Measurements from ENCODE around the gene LRP5. TPM values are rescaled to one million over a fixed set of nuclear protein-coding genes. Genes with fewer than 3 reads are reported as not detected.
"Not testable (repeated sequence)": the region's sequence is repeated elsewhere in the genome, so short reads cannot be mapped to it uniquely, and the experiment has no call there.

Gene LRP5
- total RNA-seq, 1 experiment from 2014 or later = 14.2 TPM

GRCh38 chr11:68457898-68458249, 145.5 kb downstream of the LRP5 start:
- DNase-seq (ENCODE audit: extremely low read depth, low read depth) = no peak

GRCh38 chr11:68458340-68458739, 145.9 kb downstream of the LRP5 start:
- DNase-seq (ENCODE audit: extremely low read depth, low read depth) = not testable (repeated sequence)

- DNase-seq (ENCODE audit: extremely low read depth, low read depth) = peak; percentile 95
Measured at GRCh38 chr11:68459886-68460740, 147.7 kb downstream of the LRP5 start.

DNA sequence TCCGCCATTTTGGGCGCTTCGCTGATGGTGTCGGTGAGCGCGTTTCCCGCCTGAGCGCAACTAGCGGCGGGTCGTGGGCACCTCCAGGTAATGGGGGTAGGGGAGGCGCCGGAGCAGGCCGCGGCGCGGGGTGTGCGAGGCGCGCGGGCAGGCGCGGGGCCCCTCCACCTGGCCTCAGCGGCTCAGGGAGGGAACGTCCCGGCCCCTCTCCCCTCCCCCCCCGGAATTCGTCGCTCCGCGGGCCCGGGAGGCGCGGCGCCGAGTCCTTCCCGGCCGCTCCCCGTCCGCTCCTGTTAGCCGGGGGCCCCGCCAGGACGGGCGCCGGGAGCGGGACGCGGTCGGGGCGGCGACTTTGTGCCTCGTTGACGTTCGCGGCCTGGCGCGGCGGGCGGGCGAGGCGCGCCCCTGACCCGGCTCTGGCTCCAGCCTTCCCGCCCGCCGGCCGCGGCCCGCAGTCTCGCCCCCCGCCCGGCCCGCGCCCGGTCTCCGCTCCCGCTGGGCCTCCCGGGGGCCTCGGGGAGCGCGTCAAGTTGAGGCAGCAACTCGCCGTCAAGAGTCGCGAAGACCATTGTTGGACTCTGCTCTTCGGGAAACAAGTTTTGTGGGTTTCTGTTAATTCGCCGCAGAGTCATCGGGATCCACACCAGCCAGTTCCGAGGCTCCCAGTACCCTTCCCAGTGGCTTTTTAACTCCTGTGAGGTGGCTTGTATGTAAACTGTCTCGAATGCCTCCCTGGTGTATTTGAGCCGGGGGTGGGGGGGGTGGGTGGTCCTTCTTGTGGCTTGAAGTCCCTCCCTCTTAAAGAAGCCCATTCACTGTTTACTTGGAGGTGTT, 148.6 kb downstream of the LRP5 start, which contains the start of gene PPP6R3:
Gene PPP6R3 (plus strand): TSS at position 12 of the 834 bp plus-strand sequence. CDS start 76,913 bp downstream, outside the sequence.
- no peak for DNase-seq (ENCODE audit: extremely low read depth, low read depth)

DNA sequence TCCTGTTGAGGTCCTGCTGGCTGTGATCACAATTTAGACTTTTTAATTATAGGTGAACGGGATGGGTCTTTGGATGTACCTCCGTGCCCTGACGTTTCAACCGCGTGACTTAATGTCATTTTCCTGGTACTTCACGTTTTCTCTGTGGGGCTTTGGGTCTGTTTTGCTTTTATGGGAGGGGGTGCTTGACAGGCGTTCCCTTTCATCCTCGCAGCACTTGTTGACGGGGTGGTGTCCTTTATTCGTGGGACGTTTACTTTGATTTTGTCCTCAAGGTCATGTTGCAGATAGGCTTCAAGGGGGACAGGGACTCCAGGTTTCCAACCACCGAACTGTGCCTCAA, 149.2 kb downstream of the LRP5 start:
- DNase-seq (ENCODE audit: extremely low read depth, low read depth) = no peak

GRCh38 chr11:68463714-68464113, 151.3 kb downstream of the LRP5 start:
- DNase-seq (ENCODE audit: extremely low read depth, low read depth) = no peak

DNA sequence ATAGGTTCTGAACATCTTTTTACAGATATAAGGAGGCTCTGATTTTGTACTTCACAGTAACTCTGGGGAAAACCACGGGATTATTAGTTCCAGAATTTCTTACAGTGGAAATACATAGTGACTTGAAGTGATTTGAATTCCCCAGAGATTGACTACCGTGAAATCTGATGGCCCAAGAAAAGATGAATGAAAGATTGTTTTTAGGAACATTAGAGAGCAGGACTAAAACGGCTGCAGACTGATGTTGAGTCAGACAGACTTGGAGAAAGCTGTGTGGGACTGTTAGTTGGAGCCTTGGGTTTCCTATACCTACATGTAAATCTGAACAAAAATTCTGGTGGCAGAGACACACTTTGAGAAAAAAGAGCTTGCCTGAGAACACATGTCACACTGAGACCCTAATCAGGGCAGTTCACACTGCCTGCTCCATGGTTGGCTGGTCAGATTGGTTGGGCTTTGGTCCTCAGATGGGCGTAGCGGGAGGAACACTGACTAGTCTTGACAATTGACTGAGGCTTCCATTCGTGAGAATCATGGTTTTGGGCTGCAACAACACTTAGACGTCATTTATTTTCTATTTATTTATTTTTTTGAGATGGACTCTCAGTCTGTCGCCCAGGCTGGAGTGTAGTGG, 154.9 kb downstream of the LRP5 start:
- DNase-seq (ENCODE audit: extremely low read depth, low read depth) = no peak

GRCh38 chr11:68468217-68468828, 155.9 kb downstream of the LRP5 start:
- DNase-seq (ENCODE audit: extremely low read depth, low read depth) = no peak

DNA sequence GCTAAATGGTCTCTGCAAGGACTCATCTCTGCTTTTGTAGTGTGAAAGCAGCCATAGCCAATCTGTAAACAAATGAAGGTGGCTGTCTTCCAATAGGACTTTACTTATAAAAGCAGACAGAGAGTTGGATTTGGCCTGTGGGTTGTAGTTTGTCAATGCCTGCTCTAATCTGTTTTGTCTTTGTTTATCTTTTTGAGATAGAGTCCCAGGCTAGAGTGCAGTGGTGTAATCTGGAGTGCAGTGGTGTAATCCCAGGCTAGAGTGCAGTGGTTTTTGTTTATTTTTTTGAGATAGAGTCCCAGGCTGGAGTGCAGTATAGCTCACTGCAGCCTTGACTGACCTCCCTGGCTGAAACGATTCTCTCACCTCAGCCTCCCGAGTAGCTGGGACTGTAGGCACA, 156.7 kb downstream of the LRP5 start:
- no peak for DNase-seq (ENCODE audit: extremely low read depth, low read depth)

DNA sequence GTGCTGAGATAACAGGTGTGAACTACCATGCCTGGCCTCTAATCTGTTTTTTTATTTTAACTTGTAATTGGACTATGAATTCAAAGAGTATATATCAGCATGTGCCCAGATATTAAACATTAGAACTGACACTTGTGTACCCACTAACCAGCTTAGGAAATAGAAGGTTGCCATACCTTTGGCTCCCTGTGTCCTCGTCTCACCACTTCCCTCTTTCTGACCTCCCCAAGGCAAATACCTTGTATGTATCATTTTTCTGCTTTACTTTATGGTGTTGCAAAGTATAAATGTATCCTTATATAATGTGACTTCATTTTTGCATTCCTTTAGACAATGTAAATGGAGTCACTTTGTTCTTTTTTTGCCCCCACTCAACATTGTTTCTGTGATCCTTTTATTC, 157.3 kb downstream of the LRP5 start:
- DNase-seq (ENCODE audit: extremely low read depth, low read depth) = no peak

GRCh38 chr11:68470304-68470811, 158.0 kb downstream of the LRP5 start:
- no peak for DNase-seq (ENCODE audit: extremely low read depth, low read depth)

DNA sequence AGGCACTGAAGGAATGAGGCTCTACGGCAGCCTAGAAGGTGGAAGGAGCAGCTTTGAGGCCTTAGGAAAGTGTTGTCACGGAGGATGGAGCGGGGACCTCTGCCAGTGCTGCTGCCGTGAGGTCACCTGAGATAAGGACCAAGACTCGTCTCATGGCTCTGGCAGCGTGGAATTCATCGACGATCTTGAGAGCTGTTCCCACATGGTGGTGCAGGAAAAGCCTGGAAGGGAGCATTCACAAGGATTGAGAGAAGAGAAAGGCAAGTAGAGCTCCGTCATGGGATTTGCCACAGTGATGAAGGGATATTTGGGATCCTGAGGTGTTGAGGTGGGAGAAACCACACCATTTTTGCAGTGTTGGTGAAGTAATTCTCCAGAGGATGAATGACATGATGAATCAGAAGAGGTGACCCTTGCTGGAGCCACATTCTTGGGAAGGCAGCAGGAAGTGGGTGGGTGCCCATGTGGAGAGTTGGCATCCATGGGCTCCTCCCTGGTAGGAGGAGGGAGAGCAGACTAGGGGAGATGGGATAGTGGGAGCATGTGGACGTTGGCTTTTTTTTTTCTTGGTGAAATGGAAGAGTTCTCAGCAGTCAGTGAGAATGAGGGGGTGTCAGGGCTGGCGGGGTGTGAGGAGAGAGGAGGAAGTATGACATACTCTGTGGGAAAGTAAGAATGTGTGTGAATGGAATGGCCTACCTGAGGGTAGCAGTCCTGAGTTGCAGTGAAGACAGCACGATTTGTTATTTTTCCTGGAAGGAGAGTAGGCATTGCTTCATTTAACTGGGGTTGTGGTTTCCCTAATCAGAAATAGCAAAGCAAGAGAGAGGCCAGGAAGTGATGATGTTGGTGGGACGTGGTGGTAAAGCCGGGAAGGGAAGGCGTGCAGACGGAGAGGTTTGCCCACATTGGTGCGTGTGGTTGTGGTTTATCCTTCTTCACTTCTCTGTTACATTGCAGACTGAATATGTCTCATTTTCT, 159.3 kb downstream of the LRP5 start:
- no peak for DNase-seq (ENCODE audit: extremely low read depth, low read depth)

GRCh38 chr11:68472778-68473177, 160.4 kb downstream of the LRP5 start:
- no peak for DNase-seq (ENCODE audit: extremely low read depth, low read depth)

GRCh38 chr11:68473693-68474092, 161.3 kb downstream of the LRP5 start:
- no peak for DNase-seq (ENCODE audit: extremely low read depth, low read depth)

GRCh38 chr11:68475626-68476025, 163.2 kb downstream of the LRP5 start:
- DNase-seq (ENCODE audit: extremely low read depth, low read depth) = not testable (repeated sequence)

DNA sequence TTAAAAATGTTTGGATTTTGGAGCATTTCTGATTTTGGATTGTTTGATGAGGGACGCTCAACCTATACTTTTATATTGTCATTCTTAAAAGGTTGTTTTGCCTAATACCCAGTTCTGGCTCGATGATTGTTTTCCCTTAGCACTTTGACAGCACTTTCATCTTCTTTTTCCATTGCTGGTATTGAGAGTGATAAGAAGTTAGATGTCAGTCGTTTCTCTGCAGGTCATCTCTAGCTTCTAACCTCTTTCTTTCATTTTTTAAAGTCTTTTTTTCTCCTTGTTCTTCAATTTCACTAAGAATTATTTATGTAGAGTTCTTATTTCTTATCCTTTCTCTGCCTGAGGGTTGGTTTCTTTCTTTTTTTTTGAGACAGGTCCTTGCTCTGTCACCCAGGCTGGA, 167.0 kb downstream of the LRP5 start:
- DNase-seq (ENCODE audit: extremely low read depth, low read depth) = no peak

GRCh38 chr11:68480193-68480592, 167.8 kb downstream of the LRP5 start:
- no peak for DNase-seq (ENCODE audit: extremely low read depth, low read depth)

- DNase-seq (ENCODE audit: extremely low read depth, low read depth) = no peak
Measured at GRCh38 chr11:68480852-68481510, 168.6 kb downstream of the LRP5 start.

Measured in NCI-H460 (cell line).